ENCODE results near the gene KLHL22.
A peak's percentile ranks its signal among the peaks of the same experiment; 100 is the strongest.

The KLHL22 gene

DNA sequence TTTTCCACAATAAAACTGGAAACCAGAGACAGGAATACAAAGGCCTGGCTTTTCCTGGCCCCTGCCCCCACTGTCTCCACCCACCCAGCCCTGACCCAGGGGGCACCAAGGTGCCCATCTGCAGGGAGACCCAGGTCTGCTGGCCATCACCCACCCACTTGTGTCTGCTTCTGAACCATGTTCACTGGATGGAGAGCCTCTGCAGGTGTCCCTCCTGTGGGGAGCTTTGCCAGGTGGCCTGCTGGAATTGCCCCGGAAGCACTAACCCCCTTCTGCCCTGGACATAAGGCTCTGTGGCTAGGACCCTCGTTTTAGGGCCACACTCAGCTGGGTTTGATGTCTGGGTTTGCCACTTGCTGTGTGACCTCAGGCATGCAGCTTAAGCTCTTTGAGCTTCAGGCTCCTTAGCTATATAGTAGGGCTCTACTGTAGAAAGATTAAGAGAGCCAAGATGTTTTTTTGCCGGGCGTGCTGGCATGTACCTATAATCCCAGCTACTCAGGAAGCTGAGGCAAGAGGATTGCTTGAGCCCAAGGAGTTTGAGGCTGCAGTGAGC, 61.8 kb downstream of the KLHL22 start:
- TF ChIP-seq, protein P1, sequence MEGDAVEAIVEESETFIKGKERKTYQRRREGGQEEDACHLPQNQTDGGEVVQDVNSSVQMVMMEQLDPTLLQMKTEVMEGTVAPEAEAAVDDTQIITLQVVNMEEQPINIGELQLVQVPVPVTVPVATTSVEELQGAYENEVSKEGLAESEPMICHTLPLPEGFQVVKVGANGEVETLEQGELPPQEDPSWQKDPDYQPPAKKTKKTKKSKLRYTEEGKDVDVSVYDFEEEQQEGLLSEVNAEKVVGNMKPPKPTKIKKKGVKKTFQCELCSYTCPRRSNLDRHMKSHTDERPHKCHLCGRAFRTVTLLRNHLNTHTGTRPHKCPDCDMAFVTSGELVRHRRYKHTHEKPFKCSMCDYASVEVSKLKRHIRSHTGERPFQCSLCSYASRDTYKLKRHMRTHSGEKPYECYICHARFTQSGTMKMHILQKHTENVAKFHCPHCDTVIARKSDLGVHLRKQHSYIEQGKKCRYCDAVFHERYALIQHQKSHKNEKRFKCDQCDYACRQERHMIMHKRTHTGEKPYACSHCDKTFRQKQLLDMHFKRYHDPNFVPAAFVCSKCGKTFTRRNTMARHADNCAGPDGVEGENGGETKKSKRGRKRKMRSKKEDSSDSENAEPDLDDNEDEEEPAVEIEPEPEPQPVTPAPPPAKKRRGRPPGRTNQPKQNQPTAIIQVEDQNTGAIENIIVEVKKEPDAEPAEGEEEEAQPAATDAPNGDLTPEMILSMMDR (IDR thresholded peaks at IDR 0.05; ENCODE audit: low read depth, low read length, missing control alignments), result no peak
- DNase-seq (ENCODE audit: low read depth), result no peak
- no peak overlapping the region for H3K4me3 ChIP-seq (ENCODE audit: low read depth, low read length)

- TF ChIP-seq, protein P1 (IDR thresholded peaks at IDR 0.05; ENCODE audit: low read depth, low read length, missing control alignments), result no peak
- H3K4me3 ChIP-seq (ENCODE audit: low read depth, low read length), result no peak overlapping the region
- DNase-seq (ENCODE audit: low read depth), result no peak
Observed at GRCh38 chr22:20433191-20433590, 62.4 kb downstream of the KLHL22 start.

GRCh38 chr22:20432244-20432686, 63.3 kb downstream of the KLHL22 start:
- no peak for DNase-seq (ENCODE audit: low read depth)
- TF ChIP-seq, protein P1 (IDR thresholded peaks at IDR 0.05; ENCODE audit: low read depth, low read length, missing control alignments), result no peak
- no peak overlapping the region for H3K4me3 ChIP-seq (ENCODE audit: low read depth, low read length)

- TF ChIP-seq, protein P1 (IDR thresholded peaks at IDR 0.05; ENCODE audit: low read depth, low read length, missing control alignments), result no peak
- DNase-seq (ENCODE audit: low read depth), result no peak
- no peak overlapping the region for H3K4me3 ChIP-seq (ENCODE audit: low read depth, low read length)
Observed at GRCh38 chr22:20431511-20432192, 63.9 kb downstream of the KLHL22 start.

- no peak for DNase-seq (ENCODE audit: low read depth)
- TF ChIP-seq, protein P1 (IDR thresholded peaks at IDR 0.05; ENCODE audit: low read depth, low read length, missing control alignments), result peak; percentile 20
- no peak overlapping the region for H3K4me3 ChIP-seq (ENCODE audit: low read depth, low read length)
Observed at GRCh38 chr22:20430720-20431510, 64.7 kb downstream of the KLHL22 start.

GRCh38 chr22:20430101-20430719, 65.4 kb downstream of the KLHL22 start:
- TF ChIP-seq, protein P1 (IDR thresholded peaks at IDR 0.05; ENCODE audit: low read depth, low read length, missing control alignments), result no peak
- DNase-seq (ENCODE audit: low read depth), result no peak
- no peak overlapping the region for H3K4me3 ChIP-seq (ENCODE audit: low read depth, low read length)
